Activated naive CD8-positive, alpha-beta T cell treated with anti-CD3 and anti-CD28 coated beads for 36 hours (primary cell): ENCODE results near the gene PHF12. TPM values are rescaled to one million over a fixed set of nuclear protein-coding genes. Genes with fewer than 3 reads are reported as not detected.

ENCODE experiments used
- DNase-seq: peaks from one replicate; pipeline ENCODE4 v3.0.0; 2021
- H3K27ac Mint-ChIP-seq: one replicate; pipeline ENCODE4 v1.8.0; 2022; ENCODE audit warnings: mild to moderate bottlenecking, moderate library complexity, mixed read lengths
- H3K27me3 Mint-ChIP-seq: one replicate; pipeline ENCODE4 v1.8.0; 2022; ENCODE audit warnings: mild to moderate bottlenecking, mixed read lengths
- H3K36me3 Mint-ChIP-seq: one replicate; pipeline ENCODE4 v1.8.0; 2021; ENCODE audit warnings: mild to moderate bottlenecking, mixed read lengths
- H3K4me1 Mint-ChIP-seq: one replicate; pipeline ENCODE4 v1.8.0; 2021; ENCODE audit warnings: mixed read lengths
- H3K4me3 Mint-ChIP-seq: one replicate; pipeline ENCODE4 v1.8.0; 2022; ENCODE audit warnings: mild to moderate bottlenecking, moderate library complexity, mixed read lengths
- H3K9me3 Mint-ChIP-seq: one replicate; pipeline ENCODE4 v1.8.0; 2022; ENCODE audit warnings: mixed read lengths
- total RNA-seq, 2 experiments: library from RNA; stranded (reverse); gene quantifications; one replicate each; pipeline ENCODE4 v1.2.3, GENCODE V29; 2021

The PHF12 gene
- total RNA-seq, 2 experiments from 2014 or later, result 41.4 to 45.7 TPM

DNA sequence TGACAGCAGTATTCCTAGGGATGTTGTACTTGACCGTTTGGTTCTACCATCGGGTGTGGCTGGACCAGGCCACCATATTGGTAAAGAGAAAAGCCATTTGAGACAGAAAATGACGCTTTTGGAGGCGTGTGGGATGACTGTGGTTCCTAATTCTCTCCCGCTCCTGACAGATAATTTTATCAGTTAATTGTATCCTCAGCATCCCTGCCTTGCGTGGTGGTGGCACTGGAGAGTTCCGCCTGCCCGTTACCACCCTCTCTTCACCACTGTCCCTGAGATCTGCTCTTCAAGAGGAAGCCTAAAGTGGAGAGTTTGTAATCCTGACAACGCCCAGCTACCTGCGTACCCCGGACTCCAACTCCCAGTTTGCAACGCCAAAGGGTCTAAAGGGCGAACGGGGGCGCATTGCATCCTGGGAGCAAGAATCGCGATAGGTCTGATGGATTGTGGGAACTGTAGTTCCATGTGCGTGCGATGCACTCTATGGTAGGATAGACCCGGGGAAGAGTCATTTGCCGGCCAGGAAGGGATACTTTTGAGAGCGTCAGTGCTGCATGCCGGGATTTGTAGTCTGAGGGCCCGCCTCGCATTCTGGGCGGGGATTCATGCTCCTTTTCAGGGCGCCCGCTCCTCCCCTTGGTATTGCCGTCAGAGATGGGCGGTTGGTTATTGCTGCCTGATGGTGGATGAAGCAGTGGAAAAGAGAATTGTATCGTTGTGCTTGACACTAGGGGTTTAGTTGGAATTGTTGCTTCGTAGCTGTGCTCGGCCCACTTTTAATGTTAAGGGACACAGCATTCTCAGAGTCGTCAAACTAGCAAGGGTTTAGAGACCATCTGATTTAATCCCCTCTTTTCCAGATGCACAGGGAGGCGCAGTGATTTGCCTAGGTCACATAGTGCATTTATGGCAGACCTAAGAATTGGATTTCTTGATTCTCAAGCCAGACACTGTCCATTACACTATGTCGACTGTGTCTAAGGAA, 965 bp upstream of the PHF12 start:
- Mint-ChIP-seq H3K36me3 (peaks cover 17% of the 10 kb centered on the region), H3K27ac (no peak overlapping the region), H3K27me3 (no peaks in the 10 kb centered on the region), H3K9me3 (no peaks in the 10 kb centered on the region), H3K4me1 (peaks cover 15% of the 10 kb centered on the region), H3K4me3 (no peak overlapping the region)
- peak; percentile 91 for DNase-seq

DNA sequence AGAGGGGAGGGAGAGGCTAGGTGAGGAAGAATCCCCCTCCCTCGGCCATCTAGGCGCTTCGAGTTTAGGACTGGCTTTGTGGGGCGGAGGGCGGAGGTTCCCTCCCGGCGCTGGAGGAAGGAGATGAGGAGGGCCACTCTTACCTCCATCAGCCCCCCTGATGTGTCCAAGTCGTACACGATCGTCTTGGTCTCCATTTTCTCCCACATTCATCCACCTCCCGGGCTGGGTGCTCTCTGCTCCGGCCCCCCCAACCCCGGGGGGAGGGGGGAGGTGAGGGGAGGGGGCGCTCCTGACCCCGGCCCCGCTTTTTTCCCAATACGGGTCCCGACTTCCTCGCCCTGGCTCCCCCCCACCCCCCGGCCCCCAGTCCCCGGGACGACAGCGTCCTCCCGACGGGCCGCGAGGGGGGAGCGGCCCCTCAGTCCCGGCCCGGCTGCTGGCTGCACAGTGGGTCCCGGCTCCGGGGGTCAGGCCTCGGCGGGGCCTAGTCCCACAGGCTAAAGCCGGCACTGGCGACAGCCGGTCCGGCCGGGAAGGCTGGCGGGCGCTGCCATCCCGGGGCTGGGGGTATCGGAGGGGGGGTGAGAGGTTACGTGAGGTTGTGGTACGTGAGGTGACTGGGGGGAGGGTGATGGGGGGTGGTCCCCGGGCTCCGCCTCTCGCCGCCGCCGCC, 428 bp downstream of the PHF12 start:
- peaks cover 29% of the 10 kb centered on the region for H3K4me1 Mint-ChIP-seq
- peak overlapping the region; percentile 94 for H3K4me3 Mint-ChIP-seq
- peaks cover 28% of the 10 kb centered on the region for H3K36me3 Mint-ChIP-seq
- H3K27me3 Mint-ChIP-seq, result no peaks in the 10 kb centered on the region
- no peak for DNase-seq
- H3K27ac Mint-ChIP-seq, result peak overlapping the region; percentile 95
- no peaks in the 10 kb centered on the region for H3K9me3 Mint-ChIP-seq

DNA sequence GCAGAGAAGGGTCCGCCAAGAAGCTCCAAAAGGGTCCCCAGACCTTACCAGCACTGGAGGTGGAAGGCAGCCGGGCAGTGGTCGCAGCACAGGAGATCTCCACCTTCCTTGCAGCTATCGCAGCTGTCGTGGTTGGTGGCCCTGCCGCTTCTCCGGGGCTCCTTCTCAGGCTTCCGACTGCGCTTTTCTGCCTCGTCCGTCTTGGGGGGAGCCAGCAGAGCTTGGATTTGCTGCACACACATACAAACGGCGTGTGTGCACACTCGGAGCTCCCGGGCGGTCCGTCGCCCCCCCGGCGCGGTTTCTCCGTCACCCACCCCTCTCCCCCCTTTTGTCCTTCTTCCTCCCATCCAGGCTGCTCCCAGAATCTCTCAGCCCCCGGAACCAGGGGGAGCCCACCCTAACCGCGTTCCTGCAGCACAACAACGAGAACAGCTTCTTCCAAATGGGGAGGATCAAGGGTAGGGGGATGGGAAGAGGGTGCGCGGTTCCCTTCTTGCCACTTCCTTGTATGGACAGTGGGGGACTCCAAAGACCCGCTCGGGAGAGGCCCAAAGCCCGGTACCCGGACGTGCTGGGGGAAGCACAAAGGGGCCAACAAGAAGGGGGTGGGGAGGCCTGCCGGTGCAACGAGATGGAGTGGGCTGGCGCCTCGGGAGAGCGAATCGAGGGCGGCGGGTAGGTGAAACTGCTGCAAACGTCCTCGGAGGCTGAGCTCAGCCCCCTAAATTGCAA, 1.1 kb downstream of the PHF12 start:
- DNase-seq, result peak; percentile 68
- H3K36me3 Mint-ChIP-seq, result peaks cover 34% of the 10 kb centered on the region
- no peaks in the 10 kb centered on the region for H3K27me3 Mint-ChIP-seq
- peaks cover 34% of the 10 kb centered on the region for H3K4me1 Mint-ChIP-seq
- peak overlapping the region; percentile 95 for H3K27ac Mint-ChIP-seq
- no peaks in the 10 kb centered on the region for H3K9me3 Mint-ChIP-seq
- peak overlapping the region; percentile 94 for H3K4me3 Mint-ChIP-seq

DNA sequence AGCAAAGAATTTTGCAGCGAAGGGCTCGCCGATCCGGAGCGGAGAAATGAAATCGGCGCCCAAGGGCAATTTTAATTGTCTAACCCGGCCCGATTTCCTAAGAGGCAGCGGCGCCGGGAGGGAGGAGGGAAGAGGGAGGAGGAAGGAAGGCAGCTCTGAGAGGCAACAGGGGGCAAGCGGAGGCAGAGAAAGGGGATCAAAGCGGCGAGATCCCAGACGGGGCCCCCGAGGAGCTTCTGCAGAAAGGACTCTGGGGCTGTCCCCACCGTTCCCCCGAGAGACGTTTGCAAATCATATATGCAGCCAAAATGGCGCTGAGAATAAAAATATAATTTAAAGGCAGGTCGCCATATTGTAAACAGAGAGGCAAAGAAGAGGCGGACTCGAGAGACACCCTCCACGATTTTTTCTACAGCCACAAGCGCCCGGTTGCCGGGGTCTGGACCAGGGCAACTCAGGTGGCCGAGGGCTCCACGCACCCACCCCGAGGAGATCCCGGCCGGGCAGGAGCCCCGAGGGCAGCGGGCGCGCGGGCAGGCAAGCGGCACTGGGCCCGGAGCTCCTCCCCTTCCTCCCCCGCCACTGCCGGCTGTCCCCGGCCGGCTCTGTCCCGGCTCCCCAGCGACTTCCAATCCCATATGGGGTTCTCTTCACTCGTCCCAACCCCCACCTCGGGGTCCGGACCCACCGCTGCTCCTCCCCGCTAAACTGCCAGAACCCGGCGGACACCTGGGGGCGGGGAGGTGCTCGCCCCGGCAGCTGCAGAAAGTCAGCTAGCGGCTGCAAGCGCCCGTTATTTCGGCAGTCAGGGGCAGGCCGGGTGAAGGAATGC, 1.9 kb downstream of the PHF12 start:
- Mint-ChIP-seq H3K36me3 (peaks cover 37% of the 10 kb centered on the region), H3K9me3 (no peaks in the 10 kb centered on the region), H3K4me3 (peak overlapping the region; percentile 94), H3K27ac (peak overlapping the region; percentile 95), H3K4me1 (peaks cover 41% of the 10 kb centered on the region), H3K27me3 (no peaks in the 10 kb centered on the region)
- peak; percentile 71 for DNase-seq

DNA sequence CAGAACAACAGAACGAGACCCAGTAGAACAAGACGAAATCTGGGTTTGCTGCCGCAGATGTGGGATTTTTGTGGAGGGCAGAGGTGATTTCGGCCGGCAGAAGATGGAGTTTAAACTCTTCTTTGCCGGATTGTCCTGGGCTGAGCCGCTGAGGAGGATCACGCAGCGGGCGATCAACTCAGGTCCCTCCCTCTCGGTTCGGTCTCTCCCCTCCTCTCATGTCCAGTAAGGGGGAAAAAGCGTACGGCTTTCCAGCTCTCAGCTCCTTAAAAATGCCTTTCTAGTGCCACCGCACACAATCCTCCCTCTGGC, 2.5 kb downstream of the PHF12 start:
- H3K27ac Mint-ChIP-seq, result peak overlapping the region; percentile 88
- peaks cover 47% of the 10 kb centered on the region for H3K4me1 Mint-ChIP-seq
- peaks cover 43% of the 10 kb centered on the region for H3K36me3 Mint-ChIP-seq
- H3K27me3 Mint-ChIP-seq, result no peaks in the 10 kb centered on the region
- no peak for DNase-seq
- H3K9me3 Mint-ChIP-seq, result no peaks in the 10 kb centered on the region
- H3K4me3 Mint-ChIP-seq, result peak overlapping the region; percentile 94

DNA sequence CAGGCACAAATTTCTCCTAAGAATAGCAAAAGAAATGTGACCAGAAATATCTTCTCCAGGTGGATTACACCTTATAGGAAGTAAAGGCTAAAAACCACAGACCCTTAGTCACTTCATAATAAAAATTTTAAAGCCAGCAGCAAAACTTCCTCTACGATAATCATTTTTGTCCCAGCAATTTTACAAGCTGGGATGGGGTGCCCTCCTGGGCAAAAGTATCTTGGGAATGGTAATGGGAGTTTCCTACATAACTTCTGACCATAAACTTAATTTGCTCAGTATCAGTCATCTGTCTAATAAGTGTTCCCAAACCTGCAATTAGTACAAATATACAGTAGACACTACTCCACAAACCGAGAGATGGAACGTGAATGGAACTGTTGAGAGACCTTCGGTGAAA, 3.0 kb downstream of the PHF12 start:
- H3K9me3 Mint-ChIP-seq, result no peaks in the 10 kb centered on the region
- H3K4me1 Mint-ChIP-seq, result peaks cover 52% of the 10 kb centered on the region
- DNase-seq, result no peak
- H3K36me3 Mint-ChIP-seq, result peaks cover 48% of the 10 kb centered on the region
- H3K4me3 Mint-ChIP-seq, result peak overlapping the region; percentile 94
- H3K27me3 Mint-ChIP-seq, result no peaks in the 10 kb centered on the region
- H3K27ac Mint-ChIP-seq, result peak overlapping the region; percentile 88

DNA sequence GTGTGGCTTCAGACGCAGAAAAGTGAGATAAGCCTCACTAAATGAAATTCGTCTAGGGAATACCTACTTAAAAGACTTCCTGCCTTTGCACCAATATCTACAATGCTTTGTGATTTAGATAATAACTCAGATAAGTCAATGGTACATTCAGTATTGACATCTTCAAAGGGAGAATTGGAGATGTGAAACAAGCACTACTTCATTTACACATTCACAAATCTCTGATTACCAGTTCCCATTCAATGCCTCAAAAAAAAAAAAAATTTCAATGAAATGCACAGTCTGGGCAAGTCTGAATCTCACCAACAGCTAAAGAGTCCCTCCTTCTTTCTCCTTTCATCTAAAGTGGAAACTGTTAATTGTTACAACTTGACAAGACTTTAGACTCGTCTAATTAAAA, 3.7 kb downstream of the PHF12 start:
- H3K4me3 Mint-ChIP-seq, result peak overlapping the region; percentile 94

DNA sequence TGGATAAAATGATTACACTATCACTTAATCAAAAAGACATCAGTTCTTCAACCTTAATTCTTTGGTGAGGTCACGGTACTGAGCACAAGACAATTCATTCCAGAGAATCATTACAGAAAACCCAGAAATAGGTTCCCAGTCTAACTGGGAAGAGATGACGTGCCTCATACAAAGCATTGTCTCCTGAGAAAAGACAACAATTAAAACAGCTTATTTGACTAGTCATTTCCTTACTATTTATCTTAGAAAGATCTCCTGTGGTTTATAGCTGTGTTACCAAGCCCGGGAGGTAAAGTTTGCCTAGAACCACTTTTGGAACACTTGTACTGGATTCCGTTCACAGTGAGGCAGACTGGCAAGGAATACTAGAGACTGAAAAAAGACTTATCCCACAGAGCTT, 5.1 kb downstream of the PHF12 start:
- H3K4me1 Mint-ChIP-seq, result peaks cover 64% of the 10 kb centered on the region
- DNase-seq, result no peak
- no peaks in the 10 kb centered on the region for H3K27me3 Mint-ChIP-seq
- H3K36me3 Mint-ChIP-seq, result peaks cover 59% of the 10 kb centered on the region
- no peaks in the 10 kb centered on the region for H3K9me3 Mint-ChIP-seq
- peak overlapping the region; percentile 44 for H3K27ac Mint-ChIP-seq
- peak overlapping the region; percentile 4 for H3K4me3 Mint-ChIP-seq

More for the DNA sequence above, 3.7 kb downstream of the PHF12 start:
- H3K36me3 Mint-ChIP-seq, result peaks cover 54% of the 10 kb centered on the region
- peaks cover 55% of the 10 kb centered on the region for H3K4me1 Mint-ChIP-seq
- peak overlapping the region; percentile 78 for H3K27ac Mint-ChIP-seq
- no peaks in the 10 kb centered on the region for H3K9me3 Mint-ChIP-seq
- no peak for DNase-seq
- no peaks in the 10 kb centered on the region for H3K27me3 Mint-ChIP-seq

DNA sequence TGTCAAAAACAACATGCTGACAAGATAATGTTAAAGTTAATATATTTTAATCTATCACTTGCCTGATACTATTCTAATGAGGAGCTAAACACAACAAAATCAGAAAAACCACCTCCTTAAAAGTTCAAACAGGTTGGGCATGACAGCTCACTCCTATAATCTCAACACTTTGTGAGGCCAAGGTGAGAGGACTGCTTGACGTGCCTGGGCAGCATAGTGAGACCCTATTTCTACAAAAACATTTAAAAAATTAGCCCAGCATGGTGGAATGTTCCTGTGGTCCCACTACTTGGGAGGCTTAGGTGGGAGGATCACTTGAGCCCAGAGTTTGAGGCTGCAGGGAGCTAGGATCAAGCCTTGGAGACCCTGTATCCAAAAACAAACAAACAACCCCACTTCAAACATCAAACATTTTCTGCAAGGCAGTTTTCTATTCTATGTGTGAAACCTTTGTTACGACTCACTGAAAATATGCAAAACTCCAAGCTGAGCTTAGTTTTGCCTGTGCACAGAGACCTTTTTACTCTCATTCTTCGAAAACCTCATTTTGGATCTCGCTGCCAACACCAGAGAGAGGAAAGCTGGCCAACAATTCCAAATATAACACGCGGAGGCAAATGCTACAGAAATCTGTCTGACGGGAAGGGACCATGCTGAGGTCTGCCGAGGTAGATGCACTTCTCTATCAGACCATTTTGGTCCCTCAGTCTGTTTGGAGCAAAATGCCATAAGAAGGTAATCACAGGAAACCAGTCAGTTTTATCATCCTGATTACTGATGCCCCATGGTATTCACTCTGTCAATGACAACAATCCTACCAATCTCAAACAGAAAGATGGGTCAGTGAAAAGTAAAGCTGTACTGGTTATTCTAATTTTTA, 6.2 kb downstream of the PHF12 start:
- Mint-ChIP-seq H3K36me3 (peaks cover 61% of the 10 kb centered on the region), H3K27ac (no peak overlapping the region), H3K27me3 (no peaks in the 10 kb centered on the region), H3K4me1 (peaks cover 75% of the 10 kb centered on the region), H3K9me3 (no peaks in the 10 kb centered on the region), H3K4me3 (no peak overlapping the region)
- DNase-seq, result no peak

DNA sequence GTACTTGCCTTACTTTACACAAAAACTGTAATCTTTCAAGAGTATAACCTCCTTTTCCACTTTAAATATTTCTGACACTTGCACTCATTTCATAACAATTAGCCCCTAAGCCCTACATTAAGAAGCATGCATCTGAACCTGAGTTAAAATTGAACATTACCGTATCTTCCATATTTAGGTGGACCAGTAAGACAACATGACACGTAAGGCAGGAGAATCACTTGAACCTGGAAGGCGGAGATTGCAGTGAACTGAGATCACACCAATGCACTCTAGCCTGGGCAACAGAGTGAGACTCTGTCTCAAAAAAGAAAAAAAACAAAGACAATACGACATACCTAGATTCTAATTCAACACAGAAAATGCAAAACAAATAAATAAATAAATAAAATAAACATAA, 7.0 kb downstream of the PHF12 start:
- no peaks in the 10 kb centered on the region for H3K27me3 Mint-ChIP-seq
- H3K4me1 Mint-ChIP-seq, result peaks cover 83% of the 10 kb centered on the region
- peaks cover 66% of the 10 kb centered on the region for H3K36me3 Mint-ChIP-seq
- no peak for DNase-seq
- no peak overlapping the region for H3K4me3 Mint-ChIP-seq
- H3K27ac Mint-ChIP-seq, result no peak overlapping the region
- no peaks in the 10 kb centered on the region for H3K9me3 Mint-ChIP-seq

DNA sequence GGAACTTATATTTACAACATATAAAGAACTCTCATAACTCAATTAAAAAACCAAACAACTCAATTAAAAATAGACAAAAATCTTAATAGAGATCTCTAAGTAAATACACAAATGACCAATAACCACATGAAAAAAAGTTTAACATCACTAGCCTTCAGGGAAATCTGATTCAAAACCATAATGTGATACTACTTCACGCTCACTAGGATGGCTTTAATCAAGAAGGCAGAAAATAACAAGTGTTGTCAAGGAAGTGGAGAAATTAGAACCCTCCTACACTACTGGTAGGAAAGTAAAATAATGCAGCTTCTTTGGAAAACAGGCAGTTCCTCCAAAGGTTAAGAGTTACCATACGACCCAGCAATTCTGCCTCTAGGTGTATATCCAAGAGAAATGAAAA, 8.4 kb downstream of the PHF12 start:
- no peak for DNase-seq
- Mint-ChIP-seq H3K27ac (no peak overlapping the region), H3K36me3 (peaks cover 62% of the 10 kb centered on the region), H3K27me3 (no peaks in the 10 kb centered on the region), H3K9me3 (no peaks in the 10 kb centered on the region), H3K4me3 (no peak overlapping the region), H3K4me1 (peaks cover 87% of the 10 kb centered on the region)

DNA sequence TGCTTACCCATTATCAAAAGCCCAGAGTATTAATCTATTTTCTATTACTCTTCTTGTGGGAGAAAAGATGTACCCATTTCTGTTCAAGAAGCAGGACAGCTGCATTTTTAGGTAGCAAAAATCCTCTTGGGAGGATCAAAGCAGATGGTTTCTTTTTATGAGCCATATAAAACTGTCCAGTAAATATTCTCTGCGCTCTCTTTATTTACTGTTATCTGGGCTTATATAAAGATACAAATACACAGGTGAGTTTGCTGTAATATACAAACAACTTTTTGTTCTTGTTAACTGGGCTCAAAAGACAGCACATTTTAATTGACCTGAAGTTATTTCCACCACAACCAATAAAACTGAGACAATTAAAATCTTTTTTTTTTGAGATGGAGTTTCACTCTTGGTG, 10.1 kb downstream of the PHF12 start:
- H3K4me1 Mint-ChIP-seq, result peaks cover 85% of the 10 kb centered on the region
- H3K27me3 Mint-ChIP-seq, result no peaks in the 10 kb centered on the region
- no peak overlapping the region for H3K4me3 Mint-ChIP-seq
- no peak overlapping the region for H3K27ac Mint-ChIP-seq
- peaks cover 52% of the 10 kb centered on the region for H3K36me3 Mint-ChIP-seq
- H3K9me3 Mint-ChIP-seq, result no peaks in the 10 kb centered on the region
- no peak for DNase-seq

DNA sequence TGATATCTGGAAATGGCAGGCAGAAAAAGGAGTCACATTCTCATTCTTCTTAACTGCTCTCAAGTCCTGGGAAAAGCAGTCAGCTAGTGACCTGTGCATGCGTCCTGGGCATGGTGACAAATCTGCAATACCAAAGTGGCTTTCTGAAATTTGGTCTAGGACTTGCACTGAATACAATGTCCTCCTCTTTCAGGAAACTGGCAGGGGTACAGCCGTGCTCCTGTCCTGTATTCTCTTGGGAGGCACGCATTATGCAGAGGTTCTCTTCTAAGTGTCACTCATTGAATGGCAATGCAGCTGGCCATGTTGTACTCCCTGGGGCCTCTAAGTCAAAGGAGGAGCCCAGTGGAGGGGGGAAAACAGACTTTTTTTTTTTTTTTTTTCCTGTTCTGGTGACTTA, 10.6 kb downstream of the PHF12 start:
- Mint-ChIP-seq H3K4me3 (no peak overlapping the region), H3K4me1 (peaks cover 86% of the 10 kb centered on the region), H3K27ac (peak overlapping the region; percentile 63), H3K27me3 (no peaks in the 10 kb centered on the region), H3K9me3 (no peaks in the 10 kb centered on the region), H3K36me3 (peaks cover 53% of the 10 kb centered on the region)
- DNase-seq, result no peak

DNA sequence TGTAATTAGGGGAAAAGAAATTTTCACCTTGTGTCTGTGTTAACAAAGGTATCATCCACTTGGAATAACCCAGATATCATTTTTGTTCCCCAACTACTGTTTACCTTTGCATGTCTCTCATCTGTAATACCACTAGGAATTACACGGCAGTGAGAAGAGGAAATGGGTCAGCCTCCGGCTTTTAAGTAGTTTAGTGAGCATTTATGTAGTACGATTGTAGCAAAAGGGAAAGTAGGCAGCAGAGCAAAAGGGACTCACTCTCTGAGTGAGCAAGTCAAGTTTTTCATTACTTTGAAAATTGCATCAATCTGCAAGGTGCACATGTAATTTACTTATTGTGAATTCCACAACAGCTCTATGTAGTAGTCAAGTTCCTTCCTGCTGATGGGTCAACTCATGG, 11.2 kb downstream of the PHF12 start:
- H3K27ac Mint-ChIP-seq, result peak overlapping the region; percentile 63
- DNase-seq, result no peak
- no peak overlapping the region for H3K4me3 Mint-ChIP-seq
- no peaks in the 10 kb centered on the region for H3K27me3 Mint-ChIP-seq
- peaks cover 84% of the 10 kb centered on the region for H3K4me1 Mint-ChIP-seq
- peaks cover 49% of the 10 kb centered on the region for H3K36me3 Mint-ChIP-seq
- H3K9me3 Mint-ChIP-seq, result no peaks in the 10 kb centered on the region
